ENCODE results near the gene CUL2.
"Not testable (repeated sequence)": the region's sequence is repeated elsewhere in the genome, so short reads cannot be mapped to it uniquely, and the experiment has no call there.

CUL2 gene

DNA sequence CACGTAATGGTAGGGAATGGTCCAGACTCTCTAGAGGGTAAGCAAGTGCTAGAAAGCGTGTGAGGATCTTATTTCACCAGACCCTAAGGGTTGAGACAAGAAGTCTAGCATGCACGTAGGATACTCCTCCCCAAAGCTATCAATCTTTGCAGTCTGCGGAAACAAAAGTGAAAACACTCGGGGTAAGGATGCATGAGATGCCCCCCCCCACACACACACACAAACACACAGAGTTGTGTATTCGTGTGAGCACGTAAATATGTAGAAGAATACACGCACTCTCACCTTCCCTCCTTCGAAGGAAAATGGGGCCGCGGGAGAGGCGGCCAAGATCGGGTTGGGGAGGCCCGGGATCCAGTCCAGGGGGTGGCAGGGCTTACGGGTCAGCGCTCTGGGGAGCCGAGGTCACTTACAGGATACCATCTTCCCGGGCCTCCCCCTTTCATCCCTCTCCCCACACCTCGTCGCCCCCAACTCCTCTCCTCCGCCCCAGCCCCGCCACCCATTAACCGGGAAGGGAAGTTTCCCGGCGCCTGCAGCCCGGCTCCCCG, 455 bp downstream of the CUL2 start:
- DNase-seq (ENCODE audit: low spot score): peak; percentile 33
- peak overlapping the region; percentile 83 for H3K27ac ChIP-seq
- TF ChIP-seq, protein P1, sequence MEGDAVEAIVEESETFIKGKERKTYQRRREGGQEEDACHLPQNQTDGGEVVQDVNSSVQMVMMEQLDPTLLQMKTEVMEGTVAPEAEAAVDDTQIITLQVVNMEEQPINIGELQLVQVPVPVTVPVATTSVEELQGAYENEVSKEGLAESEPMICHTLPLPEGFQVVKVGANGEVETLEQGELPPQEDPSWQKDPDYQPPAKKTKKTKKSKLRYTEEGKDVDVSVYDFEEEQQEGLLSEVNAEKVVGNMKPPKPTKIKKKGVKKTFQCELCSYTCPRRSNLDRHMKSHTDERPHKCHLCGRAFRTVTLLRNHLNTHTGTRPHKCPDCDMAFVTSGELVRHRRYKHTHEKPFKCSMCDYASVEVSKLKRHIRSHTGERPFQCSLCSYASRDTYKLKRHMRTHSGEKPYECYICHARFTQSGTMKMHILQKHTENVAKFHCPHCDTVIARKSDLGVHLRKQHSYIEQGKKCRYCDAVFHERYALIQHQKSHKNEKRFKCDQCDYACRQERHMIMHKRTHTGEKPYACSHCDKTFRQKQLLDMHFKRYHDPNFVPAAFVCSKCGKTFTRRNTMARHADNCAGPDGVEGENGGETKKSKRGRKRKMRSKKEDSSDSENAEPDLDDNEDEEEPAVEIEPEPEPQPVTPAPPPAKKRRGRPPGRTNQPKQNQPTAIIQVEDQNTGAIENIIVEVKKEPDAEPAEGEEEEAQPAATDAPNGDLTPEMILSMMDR (conservative IDR thresholded peaks at IDR 0.05; ENCODE audit: low read depth): no peak
- ChIA-PET CTCF (no interaction called here), POLR2A (ENCODE audit: low non-redundant PET) (no interaction called here)

DNA sequence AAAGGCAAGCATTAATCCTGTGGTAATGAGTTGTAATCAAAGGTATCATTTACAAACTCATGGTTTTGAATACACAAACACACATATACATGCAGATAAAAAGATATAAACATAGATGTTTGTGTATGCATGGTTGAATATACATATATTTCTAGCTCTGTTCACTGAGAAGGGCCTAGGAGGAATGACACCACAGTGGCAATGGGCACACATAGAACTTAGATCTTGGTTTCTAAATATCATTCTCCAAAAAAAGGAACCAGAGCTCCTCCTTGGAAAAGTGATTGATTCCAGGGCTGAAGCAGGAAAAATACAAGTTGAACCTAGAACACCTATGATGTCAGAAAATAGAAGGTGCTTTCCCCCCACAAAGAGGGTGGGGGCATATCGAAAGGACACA, 6.9 kb downstream of the CUL2 start:
- ChIA-PET POLR2A (ENCODE audit: low non-redundant PET) (no interaction called here), CTCF (interaction anchor here (0.6 kb wide), 1 partner anchor 44 kb away, joined by 4 read pairs; no protein-coding TSS in a partner anchor)
- H3K27ac ChIP-seq: no peak overlapping the region
- TF ChIP-seq, protein P1 (conservative IDR thresholded peaks at IDR 0.05; ENCODE audit: low read depth): no peak
- DNase-seq (ENCODE audit: low spot score): no peak

- POLR2A ChIA-PET (ENCODE audit: low non-redundant PET); DNase-seq (ENCODE audit: low spot score): not testable (repeated sequence)
- CTCF ChIA-PET: interaction anchor here (0.6 kb wide), 1 partner anchor 30 kb away, joined by 5 read pairs; no protein-coding TSS in a partner anchor
- H3K27ac ChIP-seq: peak overlapping the region; percentile 54
These were observed 9.9 kb downstream of the CUL2 start for GRCh38 chr10:35080261-35080660.

GRCh38 chr10:35079763-35080162, 10.4 kb downstream of the CUL2 start:
- ChIA-PET POLR2A (ENCODE audit: low non-redundant PET) (no interaction called here), CTCF (interaction anchor here (0.6 kb wide), 1 partner anchor 30 kb away, joined by 5 read pairs; no protein-coding TSS in a partner anchor)
- DNase-seq (ENCODE audit: low spot score): peak; percentile 50
- TF ChIP-seq, protein P1 (conservative IDR thresholded peaks at IDR 0.05; ENCODE audit: low read depth): no peak
- no peak overlapping the region for H3K27ac ChIP-seq

- ChIA-PET POLR2A (ENCODE audit: low non-redundant PET) (no interaction called here), CTCF (no interaction called here)
- H3K27ac ChIP-seq: no peak overlapping the region
- TF ChIP-seq, protein P1 (conservative IDR thresholded peaks at IDR 0.05; ENCODE audit: low read depth): no peak
- no peak for DNase-seq (ENCODE audit: low spot score)
These were observed 10.9 kb downstream of the CUL2 start for GRCh38 chr10:35079265-35079664.

GRCh38 chr10:35075228-35075627, 14.9 kb downstream of the CUL2 start:
- no peak overlapping the region for H3K27ac ChIP-seq
- POLR2A ChIA-PET (ENCODE audit: low non-redundant PET): no interaction called here
- CTCF ChIA-PET: interaction anchor here (0.7 to 0.8 kb wide), 2 partner anchors 185 to 234 kb away, joined by 3 to 6 read pairs; no protein-coding TSS in a partner anchor
- DNase-seq (ENCODE audit: low spot score): no peak
- TF ChIP-seq, protein P1 (conservative IDR thresholded peaks at IDR 0.05; ENCODE audit: low read depth): no peak

- TF ChIP-seq, protein P1 (conservative IDR thresholded peaks at IDR 0.05; ENCODE audit: low read depth): no peak
- ChIA-PET POLR2A (ENCODE audit: low non-redundant PET) (no interaction called here), CTCF (interaction anchor here (0.6 to 0.7 kb wide), 2 partner anchors 47 to 186 kb away, joined by 3 read pairs; no protein-coding TSS in a partner anchor)
- no peak overlapping the region for H3K27ac ChIP-seq
- no peak for DNase-seq (ENCODE audit: low spot score)
These were observed 15.9 kb downstream of the CUL2 start for GRCh38 chr10:35074266-35074665.

Data from RWPE1 (cell line).